Gastrocnemius medialis (tissue), 4 donors: ENCODE results near the gene CHST7. TPM values are rescaled to one million over a fixed set of nuclear protein-coding genes. Genes with fewer than 3 reads are reported as not detected.

ENCODE experiments used
- ATAC-seq, 2 donors: fragments of 150-250 bp; one replicate each; pipeline ENCODE4 v1.9.1; 2016
- DNase-seq, 2 donors: peaks; one replicate each; pipeline ENCODE4 v3.0.0-alpha.2; 2019
- H3K27ac ChIP-seq, 4 donors: fragments of 200-600 bp; sonication (generic); 1 replicate in 1 of 4; 2 replicates in 3 of 4; pipeline ENCODE4 v1.5.1; 2016 to 2018; ENCODE audit warnings: mild to moderate bottlenecking in 2 of 4, moderate library complexity in 1 of 4
- H3K27me3 ChIP-seq, 3 donors: fragments of 200-600 bp; sonication (generic) in 2 of 3; 1 replicate in 1 of 3; 2 replicates in 2 of 3; pipeline versions ENCODE4 v1.5.1 to v1.6.0; 2016 to 2019; ENCODE audit warnings: mild to moderate bottlenecking in 1 of 3, moderate library complexity in 1 of 3
- H3K36me3 ChIP-seq, 2 donors: fragments of 200-600 bp; sonication (generic) in 1 of 2; one replicate each; pipeline ENCODE4 v1.5.1; 2017 to 2018
- H3K4me1 ChIP-seq, 2 donors: fragments of 200-600 bp; sonication (generic) in 1 of 2; one replicate each; pipeline ENCODE4 v1.5.1; 2016 to 2017; ENCODE audit warnings: mild to moderate bottlenecking in 2 of 2
- H3K4me3 ChIP-seq, 4 donors: fragments of 200-600 bp; sonication (generic) in 3 of 4; 1 replicate in 1 of 4; 2 replicates in 3 of 4; pipeline ENCODE4 v1.5.1; 2016 to 2019; ENCODE audit warnings: mild to moderate bottlenecking in 2 of 4
- H3K9me3 ChIP-seq, 3 donors: fragments of 200-600 bp; sonication (generic) in 2 of 3; 1 replicate in 1 of 3; 2 replicates in 2 of 3; pipeline ENCODE4 v1.5.1; 2016 to 2019
- POLR2A ChIP-seq, 2 donors: fragments of 450-650 bp; IDR thresholded peaks; one replicate each; pipeline ENCODE4 v1.6.1; 2017; ENCODE audit warnings: antibody characterized with exemption in 2 of 2, mild to moderate bottlenecking in 2 of 2, moderate library complexity in 2 of 2
- in situ Hi-C, 4 donors: fragments of 200-750 bp; cut with MboI; loops; one replicate each; pipeline versions ENCODE4 v1.15.0 to v1.8.0; 2017; ENCODE audit warnings: low sequenced_read_pairs in 4 of 4
- intact Hi-C: fragments of 100-400 bp; cut with DNase I; formaldehyde crosslinking; loops from one replicate; pipeline ENCODE4 v1.15.1; 2023; ENCODE audit warnings: low total_unique reads
- total RNA-seq, 4 donors: library from RNA; depleted of rRNA; stranded (reverse); fragments of >200 nt; gene quantifications; one replicate each; pipeline versions ENCODE4 v1.1.0 to v1.2.3, GENCODE V29; 2016
- TF ChIP-seq, protein P1 (sequence below), 5 experiments: fragments of 450-650 bp in 3 of 5; fragments of 200-600 bp in 2 of 5; sonication (generic) in 2 of 5; IDR thresholded peaks in 4 of 5; conservative IDR thresholded peaks in 1 of 5; 1 replicate in 4 of 5; 2 replicates in 1 of 5; pipeline ENCODE4 v1.5.1; 2016 to 2019; ENCODE audit warnings: antibody characterized with exemption in 5 of 5, mild to moderate bottlenecking in 3 of 5, moderate library complexity in 3 of 5

CHST7 gene
- total RNA-seq, 4 donors from 2014 or later: 15.1 to 16.9 (median 15.8) TPM

DNA sequence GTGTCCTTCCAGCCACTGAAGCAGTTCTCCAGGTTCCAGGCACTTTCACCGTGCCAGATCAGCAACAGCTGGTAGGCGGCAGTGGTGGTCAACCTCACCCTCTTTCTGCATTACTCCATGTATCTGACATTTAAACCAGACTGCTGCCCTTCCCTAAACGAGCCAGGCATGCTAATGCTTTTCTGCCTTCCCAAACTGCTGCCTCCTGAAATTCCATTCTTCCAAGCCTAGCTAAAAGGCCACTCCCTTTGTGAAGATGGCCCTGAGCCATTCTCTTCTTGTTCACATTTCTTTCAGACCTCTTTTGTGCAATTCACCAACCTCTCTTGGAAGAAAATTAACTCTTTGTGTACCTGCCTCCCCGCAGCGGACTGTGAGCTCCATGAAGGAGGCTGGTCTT lies 73.7 kb downstream of the CHST7 start:
- intact Hi-C loops: no loop called here
- DNase-seq: no peak
- no peak for TF ChIP-seq POLR2A (IDR thresholded peaks at IDR 0.05)
- TF ChIP-seq, protein P1, sequence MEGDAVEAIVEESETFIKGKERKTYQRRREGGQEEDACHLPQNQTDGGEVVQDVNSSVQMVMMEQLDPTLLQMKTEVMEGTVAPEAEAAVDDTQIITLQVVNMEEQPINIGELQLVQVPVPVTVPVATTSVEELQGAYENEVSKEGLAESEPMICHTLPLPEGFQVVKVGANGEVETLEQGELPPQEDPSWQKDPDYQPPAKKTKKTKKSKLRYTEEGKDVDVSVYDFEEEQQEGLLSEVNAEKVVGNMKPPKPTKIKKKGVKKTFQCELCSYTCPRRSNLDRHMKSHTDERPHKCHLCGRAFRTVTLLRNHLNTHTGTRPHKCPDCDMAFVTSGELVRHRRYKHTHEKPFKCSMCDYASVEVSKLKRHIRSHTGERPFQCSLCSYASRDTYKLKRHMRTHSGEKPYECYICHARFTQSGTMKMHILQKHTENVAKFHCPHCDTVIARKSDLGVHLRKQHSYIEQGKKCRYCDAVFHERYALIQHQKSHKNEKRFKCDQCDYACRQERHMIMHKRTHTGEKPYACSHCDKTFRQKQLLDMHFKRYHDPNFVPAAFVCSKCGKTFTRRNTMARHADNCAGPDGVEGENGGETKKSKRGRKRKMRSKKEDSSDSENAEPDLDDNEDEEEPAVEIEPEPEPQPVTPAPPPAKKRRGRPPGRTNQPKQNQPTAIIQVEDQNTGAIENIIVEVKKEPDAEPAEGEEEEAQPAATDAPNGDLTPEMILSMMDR (IDR thresholded peaks at IDR 0.05 in 4 of 5, conservative IDR thresholded peaks at IDR 0.05 in 1 of 5): no peak
- Histone ChIP-seq H3K9me3 (no peaks in the 10 kb centered on the region), H3K36me3 (no peaks in the 10 kb centered on the region), H3K4me3 (no peak overlapping the region), H3K27me3 (no peaks in the 10 kb centered on the region), H3K27ac (no peak overlapping the region), H3K4me1 (peaks cover 0 to 15% of the 10 kb centered on the region in 2 donors)
- ATAC-seq: no peak
- in situ Hi-C loops: loop anchor here in 1 of 4 donors (10.0 kb wide), 1 partner anchor 92 kb away; no protein-coding TSS in a partner anchor

Other genes starting within 250 kb of the CHST7 start
- 1 to 10 TPM; 1.4 to 2.6 (median 2.1) TPM for gene ZNF674, start 28.3 kb upstream of the CHST7 start, total RNA-seq
- 10 to 100 TPM; 13.3 to 27.4 (median 20.0) TPM for gene SLC9A7, start 185.4 kb downstream of the CHST7 start, total RNA-seq